GM12878 (cell line): Measurements from ENCODE around the gene SPATA2. TPM values are rescaled to one million over a fixed set of nuclear protein-coding genes. Genes with fewer than 3 reads are reported as not detected.

Experiments
- ATAC-seq: fragments of 200-7000 bp; cut with Tn5 transposase; 3 replicates; pipeline ENCODE4 v1.9.1; 2020; ENCODE audit warnings: mild to moderate bottlenecking, moderate library complexity
- BruUV-seq: library from RNA; stranded (reverse); fragments of 400-500 nt; replicated peaks from 2 replicates; lab custom pipeline; 2021; lab: Mats Ljungman, UMichigan
- CTCF ChIA-PET: fragments of 300-600 bp; sonication (Branson Sonifier 250); formaldehyde crosslinking; extraction: SDS; loops from one replicate; lab custom pipeline; 2021; ENCODE audit warnings: inconsistent platforms; lab: Yijun Ruan, JAX
- POLR2A ChIA-PET: fragments of 350-600 bp; formaldehyde crosslinking; extraction: SDS; loops from one replicate; lab custom pipeline; 2021; ENCODE audit warnings: inconsistent platforms; lab: Charles Lee
- RAD21 ChIA-PET: fragments of 300-600 bp; sonication (Branson Sonifier 250); formaldehyde crosslinking; loops from one replicate; lab custom pipeline; 2023; ENCODE audit warnings: antibody characterized with exemption; ENCODE audit not compliant: unreplicated experiment; lab: Charles Lee
- SMC1A ChIA-PET: fragments of 300-600 bp; sonication (Branson Sonifier 250); formaldehyde crosslinking; loops from one replicate; lab custom pipeline; 2023; ENCODE audit not compliant: unreplicated experiment, uncharacterized antibody; lab: Charles Lee
- DNase-seq: peaks from one replicate; pipeline ENCODE4 v3.0.0-alpha.2; 2011; ENCODE audit warnings: low read depth, low spot score
- FAIRE-seq: peaks from 3 replicates; lab custom pipeline; 2011; peaks lifted over from hg19 to GRCh38; lab: Jason Lieb, UNC
- H2AFZ ChIP-seq: 2 replicates; pipeline ENCODE4 v1.6.0; 2011; ENCODE audit warnings: low read depth, low read length, control low read depth; ENCODE audit not compliant: control insufficient read depth
- H3K27ac ChIP-seq: 2 replicates; pipeline ENCODE4 v1.5.1; 2011; ENCODE audit warnings: control low read depth; ENCODE audit not compliant: control insufficient read depth, insufficient read depth
- H3K27me3 ChIP-seq, 2 experiments: replicated peaks in 1 of 2; 2 replicates each; pipeline versions ENCODE4 v1.6.0 to v1.6.1; 2011; ENCODE audit warnings: low read length in 1 of 2; ENCODE audit not compliant: control insufficient read depth in 2 of 2, insufficient read depth in 2 of 2
- H3K36me3 ChIP-seq, 2 experiments: 2 replicates each; pipeline ENCODE4 v1.5.1; 2011; ENCODE audit warnings: low read length in 1 of 2; ENCODE audit not compliant: control insufficient read depth in 2 of 2, insufficient read depth in 2 of 2
- H3K4me1 ChIP-seq: 2 replicates; pipeline ENCODE4 v1.6.1; 2011; ENCODE audit warnings: mild to moderate bottlenecking, low read length, moderate library complexity, mixed read lengths; ENCODE audit not compliant: control insufficient read depth, insufficient read depth
- H3K4me2 ChIP-seq: 2 replicates; pipeline ENCODE4 v1.6.0; 2011; ENCODE audit warnings: control low read depth; ENCODE audit not compliant: control insufficient read depth, insufficient read depth
- H3K4me3 ChIP-seq: fragments of 200-600 bp; sonication (generic); 2 replicates; pipeline ENCODE4 v1.5.1; 2016
- H3K79me2 ChIP-seq: 2 replicates; pipeline ENCODE4 v1.6.0; 2011; ENCODE audit warnings: low read length; ENCODE audit not compliant: control insufficient read depth, insufficient read depth
- H3K9ac ChIP-seq: 2 replicates; pipeline ENCODE4 v1.8.0; 2011; ENCODE audit warnings: low read length, control low read depth, mixed read lengths; ENCODE audit not compliant: control insufficient read depth, insufficient read depth
- H3K9me3 ChIP-seq: replicated peaks from 3 replicates; pipeline ENCODE4 v1.5.1; 2011; ENCODE audit warnings: mild to moderate bottlenecking, low read length; ENCODE audit not compliant: control insufficient read depth, insufficient read depth
- H4K20me1 ChIP-seq: 2 replicates; pipeline ENCODE4 v1.6.0; 2011; ENCODE audit not compliant: control insufficient read depth, insufficient read depth
- GABPA ChIP-seq: IDR thresholded peaks from 2 replicates; pipeline ENCODE4 v1.6.1; 2014; ENCODE audit warnings: antibody characterized with exemption, low read depth, mild to moderate bottlenecking, inconsistent platforms
- LARP7 ChIP-seq: fragments of 450-650 bp; IDR thresholded peaks from 2 replicates; pipeline ENCODE4 v1.6.1; 2017; ENCODE audit warnings: mild to moderate bottlenecking
- WGBS: methylation state at CpG from one replicate; pipeline ENCODE4 v1.1.6; 2016; ENCODE audit warnings: low lambda C conversion rate; ENCODE audit not compliant: insufficient replicate concordance, insufficient coverage; ENCODE audit errors: missing lambda C conversion rate; 5-methylcytosine and 5-hydroxymethylcytosine counted together
- in situ Hi-C: fragments of 300-500 bp; cut with MboI; formaldehyde crosslinking; loops from 9 replicates; pipeline ENCODE4 v1.14.3; 2018; ENCODE audit warnings: mixed read lengths
- intact Hi-C: fragments of 100-400 bp; cut with micrococcal nuclease; formaldehyde crosslinking; loops from one replicate; pipeline ENCODE4 v1.14.2; 2022; ENCODE audit not compliant: unreplicated experiment
- polyA plus RNA-seq, 11 experiments: library from polyadenylated mRNA; depleted of rRNA in 4 of 11; unstranded in 6 of 11; stranded (reverse) in 5 of 11; fragments of >200 nt; fragmentation: Nextera tagmentation in 4 of 11; fragmentation: Illumina TruSeq in 1 of 11; extraction: Ambion mirVana in 4 of 11; extraction: Trizol in 1 of 11; gene quantifications; 1 replicate in 1 of 11; 2 replicates in 10 of 11; pipeline versions ENCODE4 v1.2.1 to v1.2.3, GENCODE V29; 2011 to 2016; ENCODE audit warnings: inconsistent platforms in 2 of 11, missing spikeins in 2 of 11, low read depth in 1 of 11
- total RNA-seq, 4 experiments: library from RNA; depleted of rRNA in 3 of 4; stranded (reverse); fragments of >200 nt in 3 of 4; fragmentation: Illumina TruSeq in 1 of 4; extraction: Trizol in 1 of 4; gene quantifications; 2 replicates each; pipeline versions ENCODE4 v1.2.1 to v1.2.3, GENCODE V29; 2013 to 2021
- TF ChIP-seq, protein P1 (sequence below): fragments of 450-650 bp; IDR thresholded peaks from 2 replicates; pipeline ENCODE4 v1.6.1; 2017; ENCODE audit warnings: mild to moderate bottlenecking
- TF ChIP-seq, protein P2 (sequence below): fragments of 450-650 bp; IDR thresholded peaks from 2 replicates; pipeline ENCODE4 v1.6.1; 2017; ENCODE audit warnings: borderline replicate concordance
- TF ChIP-seq, protein P3 (sequence below): IDR thresholded peaks from 2 replicates; pipeline ENCODE4 v1.6.1; 2012; ENCODE audit warnings: improper control_type of control experiment, low read depth, low read length; ENCODE audit not compliant: insufficient replicate concordance

Gene SPATA2
- total and polyA plus RNA-seq, 10 of the 15 experiments (the other 5 are each of a cell fraction or from before 2014, with no cell fraction given), result 0.93 to 11.7 (median 5.6) TPM

DNA sequence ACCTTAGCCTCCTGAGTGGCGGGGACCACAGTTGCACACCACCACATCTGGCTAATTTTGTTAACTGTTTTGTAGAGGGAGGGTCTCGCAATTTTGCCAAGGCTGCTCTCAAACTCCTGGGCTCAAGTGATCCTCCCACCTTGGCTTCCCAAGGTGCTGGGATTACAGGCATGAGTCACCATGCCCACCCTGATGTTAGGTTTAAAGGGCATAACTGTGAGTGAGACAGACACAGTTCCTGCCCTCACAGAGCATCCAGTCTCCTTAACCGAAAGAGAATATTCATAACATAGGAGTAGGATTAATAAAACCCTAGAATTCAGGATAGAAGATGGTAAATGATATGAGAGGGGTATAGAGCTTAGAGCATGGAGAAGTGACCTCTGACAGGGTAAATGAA lies 3.1 kb upstream of the SPATA2 start:
- no TSS peak for BruUV-seq
- Histone ChIP-seq H3K27me3 (no peaks in the 10 kb centered on the region), H3K9me3 (no peaks in the 10 kb centered on the region), H3K9ac (no peak overlapping the region), H3K4me3 (no peak overlapping the region), H2AFZ (no peak overlapping the region)
- SMC1A ChIA-PET, result no interaction called here
- WGBS, result 95% methylated on average over 3 of the region's 3 CpGs
- CTCF ChIA-PET, result no interaction called here
- intact Hi-C loops, result no loop called here
- RAD21 ChIA-PET, result no interaction called here
- TF ChIP-seq, protein P1, sequence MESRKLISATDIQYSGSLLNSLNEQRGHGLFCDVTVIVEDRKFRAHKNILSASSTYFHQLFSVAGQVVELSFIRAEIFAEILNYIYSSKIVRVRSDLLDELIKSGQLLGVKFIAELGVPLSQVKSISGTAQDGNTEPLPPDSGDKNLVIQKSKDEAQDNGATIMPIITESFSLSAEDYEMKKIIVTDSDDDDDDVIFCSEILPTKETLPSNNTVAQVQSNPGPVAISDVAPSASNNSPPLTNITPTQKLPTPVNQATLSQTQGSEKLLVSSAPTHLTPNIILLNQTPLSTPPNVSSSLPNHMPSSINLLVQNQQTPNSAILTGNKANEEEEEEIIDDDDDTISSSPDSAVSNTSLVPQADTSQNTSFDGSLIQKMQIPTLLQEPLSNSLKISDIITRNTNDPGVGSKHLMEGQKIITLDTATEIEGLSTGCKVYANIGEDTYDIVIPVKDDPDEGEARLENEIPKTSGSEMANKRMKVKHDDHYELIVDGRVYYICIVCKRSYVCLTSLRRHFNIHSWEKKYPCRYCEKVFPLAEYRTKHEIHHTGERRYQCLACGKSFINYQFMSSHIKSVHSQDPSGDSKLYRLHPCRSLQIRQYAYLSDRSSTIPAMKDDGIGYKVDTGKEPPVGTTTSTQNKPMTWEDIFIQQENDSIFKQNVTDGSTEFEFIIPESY, result no peak
- TF ChIP-seq, protein P2, sequence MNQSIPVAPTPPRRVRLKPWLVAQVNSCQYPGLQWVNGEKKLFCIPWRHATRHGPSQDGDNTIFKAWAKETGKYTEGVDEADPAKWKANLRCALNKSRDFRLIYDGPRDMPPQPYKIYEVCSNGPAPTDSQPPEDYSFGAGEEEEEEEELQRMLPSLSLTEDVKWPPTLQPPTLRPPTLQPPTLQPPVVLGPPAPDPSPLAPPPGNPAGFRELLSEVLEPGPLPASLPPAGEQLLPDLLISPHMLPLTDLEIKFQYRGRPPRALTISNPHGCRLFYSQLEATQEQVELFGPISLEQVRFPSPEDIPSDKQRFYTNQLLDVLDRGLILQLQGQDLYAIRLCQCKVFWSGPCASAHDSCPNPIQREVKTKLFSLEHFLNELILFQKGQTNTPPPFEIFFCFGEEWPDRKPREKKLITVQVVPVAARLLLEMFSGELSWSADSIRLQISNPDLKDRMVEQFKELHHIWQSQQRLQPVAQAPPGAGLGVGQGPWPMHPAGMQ, result no peak
- no peak for TF ChIP-seq LARP7
- TF ChIP-seq GABPA, result no peak
- TF ChIP-seq, protein P3, sequence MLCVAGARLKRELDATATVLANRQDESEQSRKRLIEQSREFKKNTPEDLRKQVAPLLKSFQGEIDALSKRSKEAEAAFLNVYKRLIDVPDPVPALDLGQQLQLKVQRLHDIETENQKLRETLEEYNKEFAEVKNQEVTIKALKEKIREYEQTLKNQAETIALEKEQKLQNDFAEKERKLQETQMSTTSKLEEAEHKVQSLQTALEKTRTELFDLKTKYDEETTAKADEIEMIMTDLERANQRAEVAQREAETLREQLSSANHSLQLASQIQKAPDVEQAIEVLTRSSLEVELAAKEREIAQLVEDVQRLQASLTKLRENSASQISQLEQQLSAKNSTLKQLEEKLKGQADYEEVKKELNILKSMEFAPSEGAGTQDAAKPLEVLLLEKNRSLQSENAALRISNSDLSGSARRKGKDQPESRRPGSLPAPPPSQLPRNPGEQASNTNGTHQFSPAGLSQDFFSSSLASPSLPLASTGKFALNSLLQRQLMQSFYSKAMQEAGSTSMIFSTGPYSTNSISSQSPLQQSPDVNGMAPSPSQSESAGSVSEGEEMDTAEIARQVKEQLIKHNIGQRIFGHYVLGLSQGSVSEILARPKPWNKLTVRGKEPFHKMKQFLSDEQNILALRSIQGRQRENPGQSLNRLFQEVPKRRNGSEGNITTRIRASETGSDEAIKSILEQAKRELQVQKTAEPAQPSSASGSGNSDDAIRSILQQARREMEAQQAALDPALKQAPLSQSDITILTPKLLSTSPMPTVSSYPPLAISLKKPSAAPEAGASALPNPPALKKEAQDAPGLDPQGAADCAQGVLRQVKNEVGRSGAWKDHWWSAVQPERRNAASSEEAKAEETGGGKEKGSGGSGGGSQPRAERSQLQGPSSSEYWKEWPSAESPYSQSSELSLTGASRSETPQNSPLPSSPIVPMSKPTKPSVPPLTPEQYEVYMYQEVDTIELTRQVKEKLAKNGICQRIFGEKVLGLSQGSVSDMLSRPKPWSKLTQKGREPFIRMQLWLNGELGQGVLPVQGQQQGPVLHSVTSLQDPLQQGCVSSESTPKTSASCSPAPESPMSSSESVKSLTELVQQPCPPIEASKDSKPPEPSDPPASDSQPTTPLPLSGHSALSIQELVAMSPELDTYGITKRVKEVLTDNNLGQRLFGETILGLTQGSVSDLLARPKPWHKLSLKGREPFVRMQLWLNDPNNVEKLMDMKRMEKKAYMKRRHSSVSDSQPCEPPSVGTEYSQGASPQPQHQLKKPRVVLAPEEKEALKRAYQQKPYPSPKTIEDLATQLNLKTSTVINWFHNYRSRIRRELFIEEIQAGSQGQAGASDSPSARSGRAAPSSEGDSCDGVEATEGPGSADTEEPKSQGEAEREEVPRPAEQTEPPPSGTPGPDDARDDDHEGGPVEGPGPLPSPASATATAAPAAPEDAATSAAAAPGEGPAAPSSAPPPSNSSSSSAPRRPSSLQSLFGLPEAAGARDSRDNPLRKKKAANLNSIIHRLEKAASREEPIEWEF, result no peak
- TF ChIP-seq, all 136 proteins: peak for 0
- no peak for DNase-seq
- Histone ChIP-seq H3K27ac (no peak overlapping the region), H4K20me1 (no peaks in the 10 kb centered on the region), H3K4me1 (peaks cover 8% of the 10 kb centered on the region), H3K79me2 (peaks cover 21% of the 10 kb centered on the region), H3K36me3 (no peaks in the 10 kb centered on the region), H3K4me2 (no peak overlapping the region)
- no peak for ATAC-seq
- no peak for FAIRE-seq
- in situ Hi-C loops, result no loop called here
- POLR2A ChIA-PET, result interaction anchor here (0.6 kb wide), 1 partner anchor 809 kb away, joined by 3 read pairs; no protein-coding TSS in a partner anchor
